Fibroblast of villous mesenchyme (primary cell): ENCODE measurements around the gene ATRN. TPM values are rescaled to one million over a fixed set of nuclear protein-coding genes. Genes with fewer than 3 reads are reported as not detected.
"Not testable (repeated sequence)": the region's sequence is repeated elsewhere in the genome, so short reads cannot be mapped to it uniquely, and the experiment has no call there.

Experiments
- DNase-seq: peaks from one replicate; pipeline ENCODE4 v3.0.0-alpha.2; 2010; ENCODE audit warnings: low read depth
- H3K4me3 ChIP-seq: 2 replicates; pipeline ENCODE4 v1.5.1; 2011; ENCODE audit warnings: low read depth, mild to moderate bottlenecking, low read length
- total RNA-seq: library from RNA; depleted of rRNA; stranded (reverse); fragments of >200 nt; gene quantifications from 2 replicates; pipeline ENCODE4 v1.2.3, GENCODE V29; 2012
- TF ChIP-seq, protein P1 (sequence below): IDR thresholded peaks from 2 replicates; pipeline ENCODE4 v1.5.1; 2012; ENCODE audit warnings: low read depth, mild to moderate bottlenecking, low read length; ENCODE audit not compliant: insufficient read depth

ATRN gene
- total RNA-seq, 1 donor, result 39.3 TPM

GRCh38 chr20:3514012-3514642 is 43.3 kb downstream of the ATRN start:
- no peak overlapping the region for H3K4me3 ChIP-seq
- TF ChIP-seq, protein P1, sequence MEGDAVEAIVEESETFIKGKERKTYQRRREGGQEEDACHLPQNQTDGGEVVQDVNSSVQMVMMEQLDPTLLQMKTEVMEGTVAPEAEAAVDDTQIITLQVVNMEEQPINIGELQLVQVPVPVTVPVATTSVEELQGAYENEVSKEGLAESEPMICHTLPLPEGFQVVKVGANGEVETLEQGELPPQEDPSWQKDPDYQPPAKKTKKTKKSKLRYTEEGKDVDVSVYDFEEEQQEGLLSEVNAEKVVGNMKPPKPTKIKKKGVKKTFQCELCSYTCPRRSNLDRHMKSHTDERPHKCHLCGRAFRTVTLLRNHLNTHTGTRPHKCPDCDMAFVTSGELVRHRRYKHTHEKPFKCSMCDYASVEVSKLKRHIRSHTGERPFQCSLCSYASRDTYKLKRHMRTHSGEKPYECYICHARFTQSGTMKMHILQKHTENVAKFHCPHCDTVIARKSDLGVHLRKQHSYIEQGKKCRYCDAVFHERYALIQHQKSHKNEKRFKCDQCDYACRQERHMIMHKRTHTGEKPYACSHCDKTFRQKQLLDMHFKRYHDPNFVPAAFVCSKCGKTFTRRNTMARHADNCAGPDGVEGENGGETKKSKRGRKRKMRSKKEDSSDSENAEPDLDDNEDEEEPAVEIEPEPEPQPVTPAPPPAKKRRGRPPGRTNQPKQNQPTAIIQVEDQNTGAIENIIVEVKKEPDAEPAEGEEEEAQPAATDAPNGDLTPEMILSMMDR, result no peak
- DNase-seq, result peak; percentile 31

DNA sequence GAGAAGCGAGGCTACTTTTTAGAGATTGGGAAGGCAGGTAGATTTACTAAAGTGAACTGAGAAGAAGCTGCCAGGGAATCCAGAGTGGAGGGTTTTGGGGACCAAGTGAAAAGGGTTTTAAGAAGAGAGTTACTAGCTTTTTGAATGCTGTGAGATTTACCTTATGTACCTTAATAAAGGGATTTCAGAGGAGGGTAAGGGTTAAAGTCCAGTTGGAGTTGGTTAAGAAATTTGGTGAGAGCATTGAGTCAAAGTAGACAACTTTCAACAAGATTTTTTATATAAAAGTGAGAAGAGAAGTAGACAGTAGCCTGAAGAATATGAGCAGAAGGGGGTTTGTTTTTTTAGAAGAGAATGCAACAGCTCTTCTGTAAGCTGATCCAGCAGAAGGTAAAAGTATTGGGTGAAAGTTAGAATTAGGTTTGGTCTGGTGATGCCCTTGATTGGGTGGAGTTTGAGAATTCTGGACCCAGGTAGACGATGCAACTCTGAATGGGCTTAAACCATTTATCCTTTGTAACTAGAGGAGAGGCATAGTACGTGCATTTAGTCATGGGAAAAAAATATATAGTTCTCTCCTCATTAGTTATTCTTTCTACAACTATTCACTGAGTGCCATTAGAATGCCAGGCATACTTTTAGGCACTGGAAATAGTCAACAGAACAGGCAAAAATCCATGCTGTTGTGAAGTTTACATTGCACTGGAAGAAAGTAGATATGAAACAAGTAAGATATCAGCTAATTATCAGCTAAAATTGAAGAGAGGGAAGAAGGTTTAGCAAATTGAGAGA is 44.8 kb downstream of the ATRN start:
- DNase-seq, result peak; percentile 22

GRCh38 chr20:3521852-3522740 is 51.3 kb downstream of the ATRN start:
- TF ChIP-seq, protein P1, result no peak
- H3K4me3 ChIP-seq, result no peak overlapping the region
- DNase-seq, result peak; percentile 25

More for the DNA sequence above, 44.8 kb downstream of the ATRN start:
- no peak overlapping the region for H3K4me3 ChIP-seq
- TF ChIP-seq, protein P1, result no peak

- DNase-seq, H3K4me3 ChIP-seq: not testable (repeated sequence)
Observed at GRCh38 chr20:3524696-3525095, 53.9 kb downstream of the ATRN start.

DNA sequence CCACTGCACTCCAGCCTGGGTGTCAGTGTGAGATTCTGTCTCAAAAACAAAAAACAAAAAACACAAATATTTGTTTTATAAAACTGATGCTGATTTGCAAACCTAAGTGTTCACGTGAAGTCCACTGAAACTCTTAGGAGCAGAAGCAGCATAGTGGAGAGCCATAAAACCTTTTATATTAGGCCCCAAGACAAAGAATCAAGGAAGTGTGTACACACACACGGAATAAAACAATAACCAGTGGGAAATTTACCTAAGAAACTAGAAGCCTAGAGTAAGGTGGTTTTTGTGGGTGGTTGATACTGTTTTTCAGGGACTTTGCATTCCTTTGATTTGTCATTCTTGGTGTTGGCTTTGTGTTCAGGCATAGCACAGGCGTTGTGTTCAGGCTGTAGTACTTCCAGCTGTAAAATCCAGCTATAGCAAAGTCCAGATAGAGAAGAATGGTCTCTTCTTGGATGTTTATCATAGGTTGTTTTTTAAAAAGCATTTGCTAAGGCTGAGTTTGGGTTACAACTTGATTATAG is 61.3 kb downstream of the ATRN start:
- no peak for DNase-seq
- H3K4me3 ChIP-seq, result no peak overlapping the region
- TF ChIP-seq, protein P1, result no peak

GRCh38 chr20:3537733-3538132 is 66.9 kb downstream of the ATRN start:
- H3K4me3 ChIP-seq, DNase-seq: not testable (repeated sequence)

DNA sequence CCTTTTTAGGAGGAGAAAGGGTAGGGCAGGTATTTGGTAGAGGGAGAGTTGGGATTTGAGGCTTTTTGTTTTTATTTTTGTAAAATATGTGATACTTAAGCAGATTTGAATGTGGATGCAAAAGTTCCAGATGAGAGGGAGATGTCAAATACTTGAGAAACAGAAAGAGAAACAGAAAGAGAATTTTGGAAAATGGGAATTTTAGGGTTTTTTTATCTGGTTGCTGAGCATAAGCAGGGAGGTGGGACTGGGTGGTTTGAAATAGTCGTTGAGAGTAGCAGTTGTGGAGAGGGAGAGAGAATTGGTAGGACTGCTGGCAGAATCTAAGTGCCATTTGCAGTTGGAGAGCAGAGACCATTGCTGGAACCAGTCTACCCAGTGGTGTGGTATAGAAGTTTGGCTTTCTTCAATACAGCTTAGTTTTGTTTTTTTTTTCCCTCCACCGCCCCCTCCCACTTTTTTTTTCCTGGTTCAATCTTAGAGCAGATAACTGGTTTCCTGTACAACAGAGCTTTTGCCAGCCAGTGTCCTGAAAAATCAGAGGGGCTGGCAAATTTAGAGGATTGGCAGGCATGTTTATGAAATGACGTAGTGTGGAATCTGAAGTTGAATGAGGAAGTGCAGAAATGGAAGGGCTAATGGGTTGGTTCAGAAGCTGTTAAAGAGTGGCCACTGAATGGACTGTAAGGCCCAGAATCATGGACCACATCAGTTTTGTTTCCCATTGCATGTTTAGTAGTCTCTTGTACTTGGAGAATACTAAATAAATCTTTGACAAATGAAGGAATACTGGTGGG is 68.7 kb downstream of the ATRN start:
- no peak overlapping the region for H3K4me3 ChIP-seq
- TF ChIP-seq, protein P1, result no peak
- no peak for DNase-seq
